Glomerular endothelial cell (primary cell): ENCODE results near the gene NUDT9. TPM values are rescaled to one million over a fixed set of nuclear protein-coding genes. Genes with fewer than 3 reads are reported as not detected.
"Not testable (repeated sequence)": the region's sequence is repeated elsewhere in the genome, so short reads cannot be mapped to it uniquely, and the experiment has no call there.

Experiments
- DNase-seq: peaks from one replicate; pipeline ENCODE4 v3.0.0-alpha.2; 2011; ENCODE audit warnings: low read depth, low spot score; ENCODE audit errors: extremely low read depth
- total RNA-seq: library from RNA; depleted of rRNA; stranded (reverse); fragments of >200 nt; gene quantifications from 2 replicates; pipeline ENCODE4 v1.2.3, GENCODE V29; 2015

Gene NUDT9
- total RNA-seq = 17.4 and 20.8 TPM in 2 replicates

DNA sequence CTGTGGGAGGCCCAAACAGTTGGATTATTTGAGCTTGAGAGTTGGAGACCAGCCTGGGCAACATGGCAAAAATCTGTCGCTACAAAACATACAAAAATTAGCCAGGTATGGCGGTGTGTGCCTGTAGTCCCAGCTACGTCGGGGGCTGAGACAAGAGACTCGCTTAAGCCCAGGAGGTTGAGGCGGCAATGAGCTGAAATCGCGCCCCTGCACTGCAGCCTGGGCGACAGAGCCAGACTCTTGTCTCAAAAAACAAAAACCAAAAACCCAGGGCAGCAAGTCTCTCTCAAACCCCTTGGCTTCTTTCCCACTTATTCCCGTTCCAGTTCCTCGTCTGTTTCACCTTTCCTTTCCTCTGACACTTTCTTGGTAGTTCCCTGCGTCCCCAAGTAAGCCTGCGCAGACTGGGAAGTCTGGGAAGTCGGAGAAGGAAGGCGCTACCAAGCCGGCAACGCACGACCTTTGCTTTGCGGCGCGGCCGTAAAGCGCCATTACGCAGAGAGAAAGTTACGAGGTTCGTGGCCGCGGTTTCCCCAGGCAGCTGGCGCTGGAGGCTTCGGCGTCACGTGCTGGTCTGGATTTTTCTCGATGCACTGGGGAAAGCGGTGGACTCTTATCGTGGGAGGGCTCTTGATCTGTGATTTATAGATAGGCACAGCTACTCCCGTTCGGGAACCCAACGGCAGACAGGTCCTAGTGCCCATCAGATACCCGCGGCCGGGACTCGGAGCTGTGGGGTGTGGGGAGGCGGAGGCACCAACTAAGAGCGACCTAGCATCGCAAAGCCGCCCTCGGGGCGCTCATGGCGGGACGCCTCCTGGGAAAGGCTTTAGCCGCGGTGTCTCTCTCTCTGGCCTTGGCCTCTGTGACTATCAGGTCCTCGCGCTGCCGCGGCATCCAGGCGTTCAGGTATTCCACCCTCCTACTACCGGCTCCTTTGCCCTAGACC lies at the start of gene NUDT9:
Gene NUDT9 (plus strand): TSS at position 470 of the 949 bp plus-strand sequence. CDS start 333 bp downstream, at position 803.
- peak; percentile 88 for DNase-seq

DNA sequence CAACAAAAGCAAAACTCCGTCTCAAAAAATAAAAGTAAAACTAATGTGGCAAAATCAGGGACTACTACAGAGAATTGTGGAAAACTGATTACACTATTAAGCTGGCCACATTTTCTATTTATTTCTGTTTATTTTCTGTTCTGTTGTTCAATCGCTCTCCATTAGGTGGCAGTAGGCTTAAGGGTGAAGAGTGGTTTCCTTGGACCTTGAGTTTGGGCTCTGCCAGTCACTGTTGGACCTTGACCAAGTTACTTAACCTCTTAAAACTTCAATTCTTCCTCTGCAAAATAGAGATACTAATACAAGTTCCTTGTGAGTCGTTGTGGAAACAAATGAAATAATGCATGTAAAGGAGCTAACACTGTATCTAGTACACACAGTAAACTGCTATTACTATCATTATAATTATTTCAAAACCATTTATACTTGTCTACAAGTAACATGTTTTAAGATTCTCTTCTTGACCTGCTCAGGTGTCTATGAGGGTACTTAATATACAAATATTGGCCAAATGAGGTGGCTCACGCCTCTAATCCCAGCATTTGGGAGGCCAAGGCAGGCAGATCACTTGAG lies 46.6 kb upstream of the NUDT9 start:
- DNase-seq = peak; percentile 29

DNA sequence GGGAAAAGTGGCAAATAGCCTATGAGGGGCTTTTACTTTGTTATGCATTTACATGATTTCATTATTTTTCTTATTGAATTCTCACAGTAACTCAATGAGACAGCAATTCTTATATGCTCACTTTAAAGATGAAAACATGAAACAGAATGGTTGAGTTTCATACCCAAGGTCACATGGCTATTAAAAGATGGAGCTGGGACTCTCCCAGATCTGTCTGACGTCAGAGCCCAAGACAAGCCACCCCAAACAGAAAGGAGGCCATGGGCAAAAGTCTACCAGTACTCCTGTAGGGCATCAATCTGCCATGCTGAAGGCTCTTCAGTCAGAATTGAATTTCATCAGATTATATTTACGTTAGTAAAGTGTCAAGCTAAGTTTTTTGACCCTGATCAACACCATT lies 44.6 kb upstream of the NUDT9 start:
- no peak for DNase-seq

GRCh38 chr4:87382116-87382515 lies 40.3 kb upstream of the NUDT9 start:
- no peak for DNase-seq

- no peak for DNase-seq
Observed at GRCh38 chr4:87382931-87383330, 39.4 kb upstream of the NUDT9 start.

DNA sequence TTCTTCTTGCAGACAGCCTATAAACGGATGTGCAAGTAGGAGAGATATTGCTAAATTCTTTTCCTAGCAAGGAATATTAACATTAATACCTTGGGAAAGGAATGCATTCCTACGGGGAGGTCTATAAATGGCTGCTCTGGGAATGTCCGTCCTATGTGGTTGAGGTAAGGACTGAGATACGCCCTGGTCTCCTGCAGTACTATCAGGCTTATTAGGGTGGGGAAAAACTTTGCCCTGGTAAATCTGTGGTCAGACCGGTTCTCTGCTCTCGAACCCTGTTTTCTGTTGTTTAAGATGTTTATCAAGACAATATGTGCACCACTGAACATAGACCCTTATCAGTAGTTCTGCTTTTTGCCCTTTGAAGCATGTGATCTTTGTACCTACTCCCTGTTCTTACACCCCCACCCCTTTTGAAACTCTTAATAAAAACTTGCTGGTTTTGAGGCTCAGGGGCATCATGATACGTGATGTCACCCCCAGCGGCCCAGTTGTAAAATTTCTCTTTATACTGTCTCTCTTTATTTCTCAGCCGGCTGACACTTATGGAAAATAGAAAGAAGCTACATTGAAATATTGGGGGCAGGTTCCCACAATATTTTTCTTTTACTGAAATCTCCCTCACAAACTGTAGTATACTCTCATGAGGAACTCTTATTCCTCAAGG lies 37.8 kb upstream of the NUDT9 start:
- not testable (repeated sequence) for DNase-seq

DNA sequence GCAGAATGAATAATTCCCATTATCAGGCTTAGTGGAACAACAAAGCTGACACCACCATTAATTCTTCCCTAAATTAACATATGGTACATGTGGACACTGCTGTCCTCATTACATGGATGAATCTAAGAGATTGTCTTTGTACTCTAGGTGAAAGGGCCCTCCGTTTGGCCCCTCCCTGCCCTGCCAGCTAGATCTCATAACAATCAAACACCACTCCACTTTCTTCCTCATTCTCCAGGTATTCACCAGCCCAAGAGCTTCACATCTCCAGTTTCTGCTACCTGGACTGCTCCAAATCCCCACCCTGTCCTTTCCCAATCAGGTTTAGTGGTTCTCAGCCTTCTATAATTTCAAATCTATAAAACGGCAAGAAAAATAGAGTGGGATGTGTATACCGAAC lies 35.1 kb upstream of the NUDT9 start:
- no peak for DNase-seq

DNA sequence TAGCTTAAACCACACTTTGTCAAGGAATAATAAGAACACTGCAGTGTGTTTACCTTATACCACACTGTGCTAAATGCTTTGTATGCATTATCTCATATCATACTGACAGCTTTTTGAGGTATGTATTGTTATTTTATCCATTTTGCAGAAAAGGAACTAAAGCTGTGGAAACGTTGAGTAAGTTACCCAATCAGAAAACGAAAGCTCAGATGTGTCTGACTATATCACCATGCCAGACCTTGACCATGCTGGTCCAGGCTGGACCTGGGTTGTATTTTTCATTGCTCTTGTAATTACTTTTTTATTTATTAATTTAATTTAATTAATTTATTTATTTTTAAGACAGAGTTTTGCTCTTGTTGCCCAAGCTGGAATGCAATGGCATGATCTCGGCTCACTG lies 33.5 kb upstream of the NUDT9 start:
- DNase-seq = no peak

- not testable (repeated sequence) for DNase-seq
Observed at GRCh38 chr4:87390055-87390454, 32.3 kb upstream of the NUDT9 start.

DNA sequence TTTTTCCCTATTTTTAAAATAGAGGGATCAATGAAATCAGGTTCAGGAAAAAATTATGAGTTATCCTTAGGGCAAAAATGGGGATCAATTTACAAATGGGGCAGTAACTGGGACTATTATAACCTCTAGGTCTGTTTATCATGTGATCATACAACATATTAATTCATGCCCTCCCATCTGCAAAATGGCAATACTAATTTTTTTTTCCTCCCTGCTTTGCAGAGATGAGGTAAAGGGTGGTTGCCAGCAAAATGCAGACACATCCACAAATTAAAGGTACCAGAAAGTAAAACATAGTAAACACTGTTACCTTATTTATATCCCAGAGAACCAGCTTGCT lies 31.9 kb upstream of the NUDT9 start:
- no peak for DNase-seq

- DNase-seq = peak; percentile 74
Observed at GRCh38 chr4:87390891-87391575, 31.3 kb upstream of the NUDT9 start, which contains the start of gene HSD17B11. HSD17B11 (minus strand) TSS chr4:87391188; CDS start chr4:87391070, 118 bp downstream.

GRCh38 chr4:87391576-87392054 lies 30.8 kb upstream of the NUDT9 start:
- no peak for DNase-seq

DNA sequence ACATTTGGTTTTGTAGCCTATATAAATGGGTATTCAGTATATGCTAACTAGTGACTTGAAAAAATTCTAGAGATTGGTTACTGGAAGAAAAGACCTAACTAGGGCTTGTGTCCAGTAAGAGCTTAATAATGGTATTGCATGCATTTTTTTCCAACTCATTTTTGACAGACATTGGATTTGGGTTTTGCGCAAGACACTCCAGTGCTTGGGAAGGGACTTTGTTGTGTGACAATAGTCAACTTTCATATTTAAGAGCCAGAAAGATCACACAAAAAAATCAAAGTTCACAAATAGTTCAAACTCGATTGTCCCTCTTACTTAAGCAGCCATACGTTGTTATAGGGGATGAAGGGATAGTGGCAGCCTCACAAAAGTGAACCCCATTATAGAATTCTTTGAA lies 30.2 kb upstream of the NUDT9 start:
- DNase-seq = no peak

DNA sequence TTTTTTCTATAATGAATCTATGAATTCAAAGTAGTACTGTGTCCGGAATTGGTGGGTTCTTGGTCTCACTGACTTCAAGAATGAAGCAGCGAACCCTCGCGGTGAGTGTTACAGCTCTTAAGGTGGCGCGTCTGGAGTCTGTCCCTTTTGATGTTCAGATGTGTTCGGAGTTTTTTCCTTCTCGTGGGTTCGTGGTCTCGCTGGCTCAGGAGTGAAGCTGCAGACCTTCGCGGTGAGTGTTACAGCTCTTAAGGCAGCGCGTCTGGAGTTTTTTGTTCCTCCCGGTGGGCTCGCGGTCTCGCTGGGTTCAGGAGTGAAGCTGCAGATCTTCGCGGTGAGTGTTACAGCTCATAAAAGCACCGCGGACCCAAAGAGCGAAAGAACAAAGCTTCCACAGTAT lies 27.3 kb upstream of the NUDT9 start:
- not testable (repeated sequence) for DNase-seq

DNA sequence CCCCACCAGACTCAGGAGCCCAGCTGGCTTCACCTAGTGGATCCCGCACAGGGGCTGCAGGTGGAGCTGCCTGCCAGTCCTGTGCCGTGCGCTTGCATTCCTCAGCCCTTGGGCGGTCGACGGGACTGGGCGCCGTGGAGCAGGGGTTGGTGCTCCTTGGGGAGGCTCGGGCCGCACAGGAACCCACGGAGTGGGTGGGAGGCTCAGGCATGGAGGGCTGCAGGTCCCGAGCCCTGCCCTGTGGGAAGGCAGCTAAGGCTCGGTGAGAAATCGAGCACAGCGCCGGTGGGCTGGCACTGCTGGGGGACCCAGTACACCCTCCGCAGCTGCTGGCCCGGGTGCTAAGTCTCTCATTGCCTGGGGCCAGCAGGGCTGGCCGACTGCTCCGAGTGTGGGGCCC lies 26.5 kb upstream of the NUDT9 start:
- not testable (repeated sequence) for DNase-seq

GRCh38 chr4:87399148-87399547 lies 23.2 kb upstream of the NUDT9 start:
- no peak for DNase-seq

DNA sequence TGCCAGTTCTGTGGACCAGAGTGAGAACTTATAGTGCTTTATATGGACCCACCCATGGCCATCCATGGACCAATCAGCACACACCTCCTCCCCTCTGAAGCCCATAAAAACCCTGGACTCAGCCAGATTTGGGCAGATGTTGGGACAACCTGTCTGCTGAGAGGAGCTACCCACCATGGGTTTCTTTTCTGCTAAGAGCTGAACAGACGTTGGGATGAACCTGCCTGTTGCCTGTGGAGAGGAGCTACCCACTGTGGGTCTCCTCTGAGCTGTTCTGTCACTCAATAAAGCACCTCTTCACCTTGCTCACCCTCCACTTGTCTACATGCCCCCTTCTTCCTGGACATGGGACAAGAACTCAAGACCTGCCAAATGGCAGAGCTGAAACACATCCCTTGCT lies 22.4 kb upstream of the NUDT9 start:
- no peak for DNase-seq

GRCh38 chr4:87403732-87404131 lies 18.6 kb upstream of the NUDT9 start:
- not testable (repeated sequence) for DNase-seq

- DNase-seq = no peak
Observed at GRCh38 chr4:87405211-87405820, 17.1 kb upstream of the NUDT9 start.

- DNase-seq = no peak
Observed at GRCh38 chr4:87406462-87406861, 15.9 kb upstream of the NUDT9 start.
